ENCODE measurements around the gene DDIT4. TPM values are rescaled to one million over a fixed set of nuclear protein-coding genes. Genes with fewer than 3 reads are reported as not detected.
A peak's percentile ranks its signal among the peaks of the same experiment; 100 is the strongest.
"Not testable (repeated sequence)": the region's sequence is repeated elsewhere in the genome, so short reads cannot be mapped to it uniquely, and the experiment has no call there.

DDIT4 gene
- polyA plus RNA-seq, 4 donors: 45.1 to 88.8 (median 49.4) TPM

GRCh38 chr10:72285972-72286521 lies 12.3 kb downstream of the DDIT4 start:
- DNase-seq (ENCODE audit: low read depth in 4 of 4, low spot score in 3 of 4): no peak

DNA sequence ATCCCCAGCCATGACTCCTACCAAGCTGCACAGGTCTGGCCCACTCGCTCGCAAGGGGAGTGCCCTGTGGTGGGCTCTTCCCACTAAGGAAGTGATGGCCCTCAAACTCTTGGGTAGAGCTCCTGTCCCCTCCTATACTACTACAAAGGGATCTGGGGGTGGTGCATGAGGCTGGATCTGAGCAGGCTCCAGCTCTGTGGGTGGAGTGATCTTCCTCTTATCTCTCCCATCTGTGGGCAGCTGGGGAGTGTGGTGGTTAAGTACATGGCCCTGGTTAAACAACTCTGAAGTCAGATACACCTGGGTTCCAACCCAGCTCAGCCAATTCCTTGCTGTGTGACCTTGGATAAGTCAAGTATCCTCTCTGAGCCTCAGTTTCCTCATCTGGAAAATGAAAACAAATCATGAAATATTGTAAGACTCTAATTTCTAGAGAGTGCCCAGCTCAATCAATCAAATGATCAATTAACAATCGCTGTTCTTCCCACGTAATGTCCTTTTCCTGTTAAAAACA lies 17.4 kb downstream of the DDIT4 start:
- DNase-seq (ENCODE audit: low read depth in 4 of 4, low spot score in 3 of 4): no peak

- DNase-seq (ENCODE audit: low read depth in 4 of 4, low spot score in 3 of 4): no peak
Observed at GRCh38 chr10:72292223-72292691, 18.5 kb downstream of the DDIT4 start.

DNA sequence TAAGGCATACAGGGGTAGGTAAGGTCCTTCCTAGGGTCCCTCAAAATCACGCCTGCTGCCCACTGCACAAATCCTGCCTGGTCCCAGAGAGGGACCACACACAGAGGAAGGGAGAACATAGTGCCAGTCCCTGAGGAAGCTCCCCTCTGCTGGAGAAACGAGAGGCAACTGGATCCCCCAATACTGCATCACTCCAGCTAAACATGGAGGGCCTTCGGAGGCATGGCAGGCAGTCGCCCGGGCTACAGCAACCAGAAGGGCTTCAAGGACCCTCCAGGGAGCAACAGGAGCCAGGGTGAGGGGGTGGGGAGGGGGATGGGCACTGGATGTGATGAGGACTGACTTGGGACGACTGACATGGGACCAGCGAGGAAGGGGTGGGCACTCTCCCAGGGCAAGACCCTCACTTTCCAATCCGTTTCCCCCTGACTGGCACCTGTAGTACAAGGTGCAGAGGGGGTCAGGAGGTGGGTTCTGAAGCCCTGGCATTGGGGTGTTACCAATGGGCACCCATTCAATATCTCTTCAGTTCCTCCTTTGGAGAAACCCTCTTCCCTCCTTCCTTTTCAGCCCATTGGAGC lies 21.7 kb downstream of the DDIT4 start:
- no peak for DNase-seq (ENCODE audit: low read depth in 4 of 4, low spot score in 3 of 4)

DNA sequence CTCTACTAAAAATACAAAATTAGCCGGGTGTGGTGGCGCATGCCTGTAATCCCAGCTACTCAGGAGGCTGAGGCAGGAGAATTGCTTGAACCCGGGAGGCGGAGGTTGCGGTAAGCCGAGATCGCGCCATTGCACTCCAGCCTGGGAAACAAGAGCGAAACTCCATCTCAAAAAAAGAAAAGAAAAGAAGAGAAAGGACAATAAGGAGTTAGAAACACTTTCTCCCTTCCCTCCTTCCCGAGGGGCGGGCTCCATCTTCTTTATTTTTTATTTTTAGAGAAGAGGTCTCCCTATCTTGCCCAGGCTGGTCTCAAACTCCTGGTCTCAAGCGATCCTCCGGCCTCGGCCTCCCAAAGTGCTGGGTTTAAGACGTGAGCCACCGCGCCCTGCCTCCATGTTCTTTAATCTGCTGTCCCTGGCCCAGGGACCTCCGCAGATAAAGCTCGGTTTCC lies 23.1 kb downstream of the DDIT4 start:
- DNase-seq (ENCODE audit: low read depth in 4 of 4, low spot score in 3 of 4): not testable (repeated sequence)

- no peak for DNase-seq (ENCODE audit: low read depth in 4 of 4, low spot score in 3 of 4)
Observed at GRCh38 chr10:72297281-72297804, 23.6 kb downstream of the DDIT4 start.

DNA sequence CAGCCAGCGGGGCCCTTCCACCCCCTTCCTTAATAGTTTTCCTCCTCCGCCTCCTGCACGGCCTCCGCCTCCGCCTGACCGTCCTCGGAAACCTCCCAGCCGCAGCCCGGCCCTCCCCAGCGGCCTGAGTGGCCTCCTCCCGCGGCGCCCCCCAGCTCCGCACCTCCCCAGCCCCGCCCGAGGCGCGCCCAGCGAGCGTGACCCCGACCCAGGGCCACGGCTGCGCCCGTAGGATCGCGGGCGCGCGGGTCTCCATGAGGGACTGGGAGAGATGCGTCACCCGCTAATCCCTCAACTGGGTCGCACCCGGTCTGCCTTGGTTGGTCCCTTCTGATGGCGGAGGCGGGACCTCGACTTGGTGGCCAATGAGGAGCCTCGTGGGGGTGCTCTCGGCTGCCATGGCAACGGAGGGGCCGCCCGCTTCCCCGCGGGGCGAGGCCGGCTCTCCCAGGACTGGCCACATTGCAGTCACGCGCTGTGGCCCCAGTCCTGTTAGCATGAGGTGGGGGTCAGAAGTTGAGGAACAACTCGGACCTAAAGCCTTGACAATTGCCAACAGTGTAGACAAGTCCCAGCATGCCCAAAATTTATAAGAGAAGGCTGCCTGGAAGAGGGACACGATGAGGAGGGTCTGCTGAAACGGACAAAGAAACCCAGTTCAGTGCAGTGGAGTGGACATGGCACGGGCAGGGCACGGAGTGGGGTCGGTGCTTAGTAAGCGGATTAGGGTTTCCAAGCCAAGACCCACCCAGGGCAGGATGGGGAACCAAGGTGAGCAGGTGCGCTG lies 24.3 kb downstream of the DDIT4 start:
- peak; percentile 85 to 97 (median 93) for DNase-seq (ENCODE audit: low read depth in 4 of 4, low spot score in 3 of 4)

DNA sequence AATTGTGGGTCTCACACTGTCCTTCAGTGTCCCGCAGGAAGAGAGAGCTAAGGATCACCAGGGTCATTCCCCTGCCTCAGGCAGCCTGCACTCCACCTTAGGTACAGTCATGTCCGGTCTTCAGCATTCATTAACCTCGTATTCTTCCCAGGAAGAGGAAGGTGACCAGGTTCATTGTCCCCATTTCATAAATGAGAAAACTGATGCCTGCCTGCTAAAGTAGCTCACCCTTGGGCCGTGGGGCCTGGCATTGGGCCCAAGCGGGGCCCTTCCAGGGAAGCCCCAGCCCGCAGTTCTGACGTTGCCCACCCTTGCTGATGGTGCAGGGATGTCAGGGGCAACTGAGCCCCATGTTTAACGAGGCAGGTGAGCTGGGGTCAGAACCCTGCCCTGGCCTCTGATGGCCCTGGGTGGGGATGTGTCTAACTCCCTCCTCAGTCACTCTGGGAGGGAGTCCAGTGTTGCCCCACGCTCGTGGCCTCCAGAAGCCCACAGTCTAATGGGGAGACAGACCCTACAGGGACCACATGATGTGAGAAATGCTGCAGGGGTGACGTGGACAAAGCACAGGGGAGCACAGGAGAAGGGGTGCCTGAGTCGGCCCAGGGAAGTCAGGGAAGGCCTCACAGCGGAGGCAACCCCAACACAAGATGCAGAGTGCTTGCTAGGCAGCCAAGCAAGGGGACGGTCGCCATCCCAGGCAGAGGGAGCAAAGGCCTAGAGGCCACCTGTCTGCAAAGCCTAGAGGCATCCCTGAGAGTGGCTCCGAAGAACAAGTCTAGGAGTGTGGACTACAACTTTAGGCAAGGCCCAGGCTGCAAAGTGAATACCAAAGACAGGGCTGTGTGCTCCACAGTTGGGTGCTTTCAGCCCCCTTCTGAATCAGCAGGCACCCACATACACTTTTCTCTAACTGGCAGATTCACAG lies 25.1 kb downstream of the DDIT4 start:
- DNase-seq (ENCODE audit: low read depth in 4 of 4, low spot score in 3 of 4): no peak

GRCh38 chr10:72303424-72304128 lies 29.9 kb downstream of the DDIT4 start:
- no peak for DNase-seq (ENCODE audit: low read depth in 4 of 4, low spot score in 3 of 4)

- no peak for DNase-seq (ENCODE audit: low read depth in 4 of 4, low spot score in 3 of 4)
Observed at GRCh38 chr10:72306215-72306760, 32.6 kb downstream of the DDIT4 start.

DNA sequence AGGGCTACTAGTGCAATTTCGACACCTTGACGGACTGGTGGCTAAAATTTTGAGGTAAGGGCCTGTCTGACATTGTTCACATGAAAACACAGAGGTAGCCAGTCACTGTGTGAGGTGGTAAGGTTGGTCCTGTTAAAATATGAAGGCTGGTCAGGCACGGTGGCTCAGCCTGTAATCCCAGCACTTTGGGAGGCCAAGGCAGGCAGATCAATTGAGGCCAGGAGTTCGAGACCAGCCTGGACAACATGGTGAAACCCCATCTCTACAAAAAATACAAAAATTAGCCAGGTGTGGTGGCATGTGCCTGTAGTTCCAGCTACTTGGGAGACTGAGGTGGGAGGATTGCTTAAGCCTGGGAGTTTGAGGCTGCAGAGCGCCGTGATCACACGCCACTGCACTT lies 34.0 kb downstream of the DDIT4 start:
- not testable (repeated sequence) for DNase-seq (ENCODE audit: low read depth in 4 of 4, low spot score in 3 of 4)

GRCh38 chr10:72308320-72308987 lies 34.7 kb downstream of the DDIT4 start:
- no peak for DNase-seq (ENCODE audit: low read depth in 4 of 4, low spot score in 3 of 4)

- no peak for DNase-seq (ENCODE audit: low read depth in 4 of 4, low spot score in 3 of 4)
Observed at GRCh38 chr10:72309290-72310240, 35.8 kb downstream of the DDIT4 start.

- no peak for DNase-seq (ENCODE audit: low read depth in 4 of 4, low spot score in 3 of 4)
Observed at GRCh38 chr10:72310241-72310633, 36.5 kb downstream of the DDIT4 start.

- DNase-seq (ENCODE audit: low read depth in 4 of 4, low spot score in 3 of 4): no peak
Observed at GRCh38 chr10:72310636-72311035, 36.9 kb downstream of the DDIT4 start.

GRCh38 chr10:72311667-72312066 lies 37.9 kb downstream of the DDIT4 start:
- DNase-seq (ENCODE audit: low read depth in 4 of 4, low spot score in 3 of 4): no peak

DNA sequence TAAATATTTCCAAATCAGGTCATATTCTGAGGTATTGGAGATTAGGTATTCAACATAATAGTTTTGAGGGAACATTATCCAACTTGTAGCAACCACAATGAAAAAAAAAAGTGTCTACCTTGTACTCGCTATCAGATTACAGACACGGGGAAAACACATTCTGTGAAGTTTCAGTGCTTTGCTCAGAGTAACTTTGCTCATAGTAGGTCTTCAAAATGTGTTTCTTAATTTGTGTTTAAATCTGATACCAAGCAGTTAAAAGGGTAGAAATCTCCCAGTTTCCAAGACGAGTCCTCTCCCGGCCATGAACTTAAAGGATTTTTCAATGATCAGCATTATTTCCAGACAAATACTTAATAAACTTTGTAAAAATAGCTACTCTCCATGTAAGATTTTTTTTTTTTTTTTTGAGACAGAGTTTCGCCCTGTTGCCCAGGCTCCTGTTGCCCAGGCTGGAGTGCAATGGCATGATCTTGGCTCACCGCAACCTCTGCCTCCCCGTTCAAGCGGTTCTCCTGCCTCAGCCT lies 39.2 kb downstream of the DDIT4 start:
- no peak for DNase-seq (ENCODE audit: low read depth in 4 of 4, low spot score in 3 of 4)

All from right renal pelvis (tissue), 4 donors.